GM10248 (cell line): ENCODE measurements around the gene NCOA6.

Experiments used
- CTCF ChIA-PET: fragments of 300-600 bp; sonication (Branson Sonifier 250); formaldehyde crosslinking; extraction: SDS; loops from one replicate; lab custom pipeline; 2021; ENCODE audit warnings: antibody characterized with exemption; lab: Yijun Ruan, JAX
- POLR2A ChIA-PET: fragments of 350-650 bp; sonication (Branson Sonifier 250); formaldehyde crosslinking; extraction: SDS; loops from one replicate; lab custom pipeline; 2020; ENCODE audit warnings: antibody characterized with exemption; lab: Yijun Ruan, JAX
- DNase-seq: peaks from one replicate; pipeline ENCODE4 v3.0.0; 2012; ENCODE audit errors: extremely low spot score
- TF ChIP-seq, protein P1 (sequence below): IDR thresholded peaks from 2 replicates; pipeline ENCODE4 v1.5.1; 2012; ENCODE audit warnings: mild to moderate bottlenecking, low read depth; ENCODE audit errors: extremely low read depth, missing control alignments, control extremely low read depth

Gene NCOA6

DNA sequence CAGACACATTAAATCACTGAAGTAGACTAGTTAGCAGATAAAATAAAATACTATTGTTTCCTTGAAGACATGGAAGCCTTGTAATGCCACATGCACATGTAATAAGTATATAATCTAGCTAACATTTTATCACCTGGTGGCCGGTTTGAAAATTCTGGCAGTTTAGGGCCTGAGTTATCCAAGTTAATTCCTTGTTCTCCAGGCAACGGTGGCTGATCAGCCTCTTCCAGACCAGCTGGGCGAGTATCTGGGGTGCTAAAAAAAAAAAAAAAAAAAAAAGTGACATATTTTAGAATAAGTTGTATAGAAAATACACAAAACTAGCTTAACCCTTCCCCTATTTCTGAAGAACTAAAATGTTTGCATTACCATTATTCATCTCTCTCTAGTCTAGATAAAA lies 78.8 kb downstream of the NCOA6 start:
- DNase-seq: no peak
- ChIA-PET CTCF (interaction anchor here (1.2 to 2.6 kb wide), 4 partner anchors 15 to 23 kb away, joined by 4 to 21 read pairs (median 6); no protein-coding TSS in a partner anchor), POLR2A (no interaction called here)
- TF ChIP-seq, protein P1, sequence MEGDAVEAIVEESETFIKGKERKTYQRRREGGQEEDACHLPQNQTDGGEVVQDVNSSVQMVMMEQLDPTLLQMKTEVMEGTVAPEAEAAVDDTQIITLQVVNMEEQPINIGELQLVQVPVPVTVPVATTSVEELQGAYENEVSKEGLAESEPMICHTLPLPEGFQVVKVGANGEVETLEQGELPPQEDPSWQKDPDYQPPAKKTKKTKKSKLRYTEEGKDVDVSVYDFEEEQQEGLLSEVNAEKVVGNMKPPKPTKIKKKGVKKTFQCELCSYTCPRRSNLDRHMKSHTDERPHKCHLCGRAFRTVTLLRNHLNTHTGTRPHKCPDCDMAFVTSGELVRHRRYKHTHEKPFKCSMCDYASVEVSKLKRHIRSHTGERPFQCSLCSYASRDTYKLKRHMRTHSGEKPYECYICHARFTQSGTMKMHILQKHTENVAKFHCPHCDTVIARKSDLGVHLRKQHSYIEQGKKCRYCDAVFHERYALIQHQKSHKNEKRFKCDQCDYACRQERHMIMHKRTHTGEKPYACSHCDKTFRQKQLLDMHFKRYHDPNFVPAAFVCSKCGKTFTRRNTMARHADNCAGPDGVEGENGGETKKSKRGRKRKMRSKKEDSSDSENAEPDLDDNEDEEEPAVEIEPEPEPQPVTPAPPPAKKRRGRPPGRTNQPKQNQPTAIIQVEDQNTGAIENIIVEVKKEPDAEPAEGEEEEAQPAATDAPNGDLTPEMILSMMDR: no peak

DNA sequence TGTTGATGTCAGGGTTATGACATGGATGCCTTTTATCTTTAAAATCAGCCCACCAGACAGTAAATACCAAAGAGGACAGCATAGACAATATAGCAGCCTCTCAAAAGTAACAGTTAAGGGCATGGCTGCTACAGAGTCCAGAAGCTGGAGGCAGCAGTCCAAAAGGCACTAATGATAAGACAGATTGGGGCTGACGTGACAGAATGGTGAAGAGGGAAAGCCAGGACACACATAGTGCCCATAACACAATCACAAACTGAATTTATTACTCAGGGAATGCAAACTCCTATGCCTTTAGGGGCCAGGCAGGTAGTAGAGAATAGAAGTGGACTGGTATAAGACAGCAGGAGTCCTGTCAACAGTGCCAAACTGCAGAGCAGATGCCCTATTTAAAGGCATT lies 80.6 kb downstream of the NCOA6 start:
- POLR2A ChIA-PET: no interaction called here
- TF ChIP-seq, protein P1: no peak

DNA sequence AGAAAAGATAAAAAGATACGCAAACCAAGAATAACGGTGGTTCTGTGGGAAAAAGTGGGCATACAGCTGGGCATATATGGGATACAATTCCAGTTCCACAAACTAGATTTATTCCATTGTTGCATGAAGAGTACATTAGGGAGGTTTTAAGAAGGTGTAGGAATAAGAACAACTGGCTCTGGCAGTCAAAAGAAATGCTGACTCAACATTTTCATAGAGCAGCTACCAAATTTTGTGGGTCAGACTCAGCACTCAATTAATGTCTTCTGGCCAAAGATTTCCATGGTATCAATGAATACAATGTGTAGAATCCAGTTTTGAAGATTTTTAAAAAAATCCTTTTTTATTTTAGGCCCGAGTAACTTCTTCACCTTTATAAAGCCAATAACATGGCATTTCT lies 81.1 kb downstream of the NCOA6 start:
- CTCF ChIA-PET: no interaction called here
- POLR2A ChIA-PET: no interaction called here
- DNase-seq: no peak

More for the DNA sequence above, 80.6 kb downstream of the NCOA6 start:
- CTCF ChIA-PET: interaction anchor here (0.8 to 1.4 kb wide), 3 partner anchors 12 to 25 kb away, joined by 3 to 4 read pairs (median 3); no protein-coding TSS in a partner anchor
- DNase-seq: no peak

DNA sequence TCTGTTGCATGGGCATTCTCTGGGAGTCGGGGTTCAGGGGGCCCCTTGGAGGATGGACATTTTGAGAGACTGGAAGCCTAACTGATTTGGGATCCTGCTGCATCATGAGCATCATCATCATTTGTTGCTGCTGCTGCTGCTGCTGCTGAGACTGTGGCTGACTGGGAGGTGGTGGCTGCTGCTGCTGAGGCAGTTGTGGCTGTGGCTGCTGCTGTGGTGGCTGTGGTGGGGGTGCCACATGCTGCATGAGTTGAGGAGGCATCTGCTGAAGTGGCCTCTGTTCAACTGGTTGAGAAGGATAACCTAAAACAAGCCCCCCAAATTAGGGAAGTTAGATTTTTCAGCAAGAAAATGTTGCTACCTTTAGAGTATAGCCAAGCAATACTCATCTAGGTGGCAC lies 82.4 kb downstream of the NCOA6 start:
- TF ChIP-seq, protein P1: no peak

More for the DNA sequence above, 81.1 kb downstream of the NCOA6 start:
- TF ChIP-seq, protein P1: no peak

DNA sequence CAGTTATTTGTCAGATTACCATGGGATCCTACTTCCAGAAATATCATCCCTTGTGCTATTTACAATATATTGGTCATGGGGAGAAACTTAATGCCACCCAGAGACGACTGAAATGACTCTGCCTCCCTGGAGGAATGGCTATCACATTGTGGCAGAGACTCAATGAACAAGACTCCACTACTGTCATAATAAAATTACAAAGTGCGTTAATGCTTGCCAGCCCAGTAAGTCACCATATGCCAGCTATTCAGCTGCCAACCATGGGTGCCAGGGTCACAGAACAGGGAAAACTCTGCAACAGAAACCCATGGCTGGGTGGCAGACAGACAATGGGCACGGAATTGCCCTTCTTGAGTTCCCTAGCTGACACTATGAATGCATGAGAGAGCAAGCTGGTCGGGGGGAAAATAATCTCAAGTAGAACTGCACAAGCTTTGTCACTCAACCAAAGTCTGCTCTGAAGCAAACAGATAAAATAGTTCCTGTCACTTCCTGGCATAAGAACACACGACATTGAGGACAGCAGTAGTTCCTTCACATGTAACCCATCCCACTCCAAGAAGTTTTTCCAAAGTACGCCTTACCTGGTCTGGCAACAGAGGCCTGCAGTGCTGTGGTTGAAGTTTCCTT lies 89.2 kb downstream of the NCOA6 start:
- ChIA-PET POLR2A (no interaction called here), CTCF (no interaction called here)
- DNase-seq: no peak
- TF ChIP-seq, protein P1: no peak

More for the DNA sequence above, 82.4 kb downstream of the NCOA6 start:
- CTCF ChIA-PET: interaction anchor here (0.9 to 1.5 kb wide), 2 partner anchors 24 to 27 kb away, joined by 3 to 4 read pairs; no protein-coding TSS in a partner anchor
- DNase-seq: no peak
- POLR2A ChIA-PET: no interaction called here

DNA sequence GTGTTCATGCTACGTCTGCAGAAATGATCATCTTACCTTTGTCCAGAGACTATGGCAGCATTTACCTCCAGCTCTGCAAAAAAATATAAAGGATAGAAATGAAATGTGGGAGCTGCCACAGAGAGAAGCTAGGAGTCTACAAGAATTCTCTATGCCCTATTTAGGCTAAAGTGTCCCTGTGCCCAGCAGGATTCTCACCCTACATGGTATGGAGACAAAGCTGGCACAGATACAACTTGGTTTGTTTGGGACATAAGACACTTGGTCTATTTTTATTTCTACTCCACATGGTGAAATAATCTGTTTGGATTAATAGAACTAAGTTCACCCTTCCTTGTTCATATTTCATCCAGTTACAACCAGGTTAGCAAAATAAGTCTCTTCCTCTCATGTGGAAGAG lies 92.9 kb downstream of the NCOA6 start:
- TF ChIP-seq, protein P1: no peak
- no peak for DNase-seq
- CTCF ChIA-PET: interaction anchor here (0.8 to 3.8 kb wide), 6 partner anchors 12 to 97 kb away, joined by 3 to 15 read pairs (median 4); no protein-coding TSS in a partner anchor
- POLR2A ChIA-PET: no interaction called here
